Neural progenitor cell (in vitro differentiated cells): ENCODE measurements around the gene ABAT. TPM values are rescaled to one million over a fixed set of nuclear protein-coding genes. Genes with fewer than 3 reads are reported as not detected.
"Not testable (repeated sequence)": the region's sequence is repeated elsewhere in the genome, so short reads cannot be mapped to it uniquely, and the experiment has no call there.

Experiments used
- DNase-seq: peaks from one replicate; pipeline ENCODE4 v3.0.0-alpha.2; 2016; ENCODE audit warnings: low spot score
- H2AFZ ChIP-seq: fragments of 200-600 bp; sonication (generic); replicated peaks from 2 replicates; pipeline ENCODE4 v1.6.1; 2016; ENCODE audit warnings: antibody characterized with exemption
- H3F3A ChIP-seq: fragments of 200-600 bp; sonication (generic); 2 replicates; pipeline ENCODE4 v1.6.1; 2016; ENCODE audit warnings: antibody characterized with exemption, low read depth
- H3K27ac ChIP-seq: fragments of 200-600 bp; sonication (generic); 2 replicates; pipeline ENCODE4 v1.5.1; 2016; ENCODE audit warnings: mild to moderate bottlenecking
- H3K27me3 ChIP-seq: fragments of 200-600 bp; sonication (generic); 2 replicates; pipeline ENCODE4 v1.6.1; 2016; ENCODE audit warnings: mild to moderate bottlenecking, moderate library complexity
- H3K36me3 ChIP-seq: fragments of 200-600 bp; sonication (generic); 2 replicates; pipeline ENCODE4 v1.5.1; 2016
- H3K4me1 ChIP-seq: fragments of 200-600 bp; sonication (generic); 2 replicates; pipeline ENCODE4 v1.6.1; 2016; ENCODE audit warnings: mixed run types
- H3K4me2 ChIP-seq: fragments of 200-600 bp; sonication (generic); 2 replicates; pipeline ENCODE4 v1.6.1; 2016
- H3K4me3 ChIP-seq: fragments of 200-600 bp; sonication (generic); 2 replicates; pipeline ENCODE4 v1.5.1; 2016
- H3K79me2 ChIP-seq: fragments of 200-600 bp; sonication (generic); 2 replicates; pipeline ENCODE4 v1.6.1; 2016; ENCODE audit warnings: low read depth
- H3K9ac ChIP-seq: fragments of 200-600 bp; sonication (generic); 2 replicates; pipeline ENCODE4 v1.6.1; 2016
- H3K9me3 ChIP-seq: fragments of 200-600 bp; sonication (generic); 2 replicates; pipeline ENCODE4 v1.5.1; 2016; ENCODE audit warnings: low read depth
- H4K20me1 ChIP-seq: fragments of 200-600 bp; sonication (generic); 2 replicates; pipeline ENCODE4 v1.6.1; 2016; ENCODE audit warnings: low read depth
- H3K27ac Mint-ChIP-seq: 3 replicates; pipeline ENCODE4 v1.8.0; 2021; ENCODE audit warnings: mixed read lengths
- H3K27me3 Mint-ChIP-seq: 2 replicates; pipeline ENCODE4 v1.8.0; 2022; ENCODE audit warnings: low read depth, mild to moderate bottlenecking, inconsistent platforms, moderate library complexity, mixed read lengths; ENCODE audit not compliant: insufficient read depth
- H3K36me3 Mint-ChIP-seq: 3 replicates; pipeline ENCODE4 v1.8.0; 2021; ENCODE audit warnings: mixed read lengths
- H3K4me1 Mint-ChIP-seq: 3 replicates; pipeline ENCODE4 v1.8.0; 2021; ENCODE audit warnings: mixed read lengths
- H3K4me3 Mint-ChIP-seq: 3 replicates; pipeline ENCODE4 v1.8.0; 2021; ENCODE audit warnings: mild to moderate bottlenecking, moderate library complexity, mixed read lengths
- H3K9me3 Mint-ChIP-seq: 3 replicates; pipeline ENCODE4 v1.8.0; 2020; ENCODE audit warnings: mixed read lengths
- CTCF ChIP-seq: fragments of 200-600 bp; sonication (generic); IDR thresholded peaks from 2 replicates; pipeline ENCODE4 v1.5.1; 2017; ENCODE audit warnings: antibody characterized with exemption, mild to moderate bottlenecking
- EZH2 ChIP-seq: fragments of 200-600 bp; sonication (generic); IDR thresholded peaks from 2 replicates; pipeline ENCODE4 v1.6.1; 2017; ENCODE audit warnings: antibody characterized with exemption, mild to moderate bottlenecking, moderate library complexity
- EZH2phosphoT487 ChIP-seq: fragments of 200-600 bp; sonication (generic); IDR thresholded peaks from 2 replicates; pipeline ENCODE4 v1.6.1; 2017; ENCODE audit warnings: antibody characterized with exemption
- total RNA-seq: library from RNA; depleted of rRNA; stranded (reverse); fragments of >200 nt; gene quantifications from 2 replicates; pipeline ENCODE4 v1.2.3, GENCODE V29; 2015; ENCODE audit warnings: low replicate concordance

Gene ABAT
- total RNA-seq, 1 donor from 2014 or later = 7.3 TPM

- TF ChIP-seq EZH2 (no peak), CTCF (no peak), EZH2phosphoT487 (no peak)
- Mint-ChIP-seq H3K27ac (no peak overlapping the region), H3K27me3 (peaks cover 2% of the 10 kb centered on the region), H3K4me3 (no peak overlapping the region), H3K9me3 (peaks cover 2% of the 10 kb centered on the region), H3K4me1 (peaks cover 18% of the 10 kb centered on the region), H3K36me3 (peaks cover 20% of the 10 kb centered on the region)
- Histone ChIP-seq H3K4me2 (no peak overlapping the region), H2AFZ (no peak overlapping the region), H3K9ac (no peak overlapping the region), H3F3A (no peaks in the 10 kb centered on the region), H3K4me3 (no peak overlapping the region), H3K79me2 (no peaks in the 10 kb centered on the region), H3K27me3 (no peaks in the 10 kb centered on the region), H4K20me1 (no peaks in the 10 kb centered on the region), H3K4me1 (no peaks in the 10 kb centered on the region), H3K9me3 (no peaks in the 10 kb centered on the region), H3K27ac (no peak overlapping the region), H3K36me3 (no peaks in the 10 kb centered on the region)
- DNase-seq = no peak
Measured at GRCh38 chr16:8740775-8741355, 66.4 kb downstream of the ABAT start.

- DNase-seq = no peak
- Mint-ChIP-seq H3K4me1 (peaks cover 10% of the 10 kb centered on the region), H3K36me3 (peaks cover 16% of the 10 kb centered on the region), H3K27me3 (peaks cover 2% of the 10 kb centered on the region), H3K9me3 (peaks cover 2% of the 10 kb centered on the region), H3K4me3 (no peak overlapping the region), H3K27ac (peak overlapping the region; percentile 27)
- H3F3A ChIP-seq = no peaks in the 10 kb centered on the region
- no peak overlapping the region for H3K4me2 ChIP-seq
- no peak overlapping the region for H3K4me3 ChIP-seq
- H3K79me2 ChIP-seq = no peaks in the 10 kb centered on the region
- no peaks in the 10 kb centered on the region for H4K20me1 ChIP-seq
- H3K27ac ChIP-seq = no peak overlapping the region
- no peak overlapping the region for H3K9ac ChIP-seq
- H3K9me3 ChIP-seq = no peaks in the 10 kb centered on the region
- no peak overlapping the region for H2AFZ ChIP-seq
- H3K4me1 ChIP-seq = no peaks in the 10 kb centered on the region
- H3K27me3 ChIP-seq = no peaks in the 10 kb centered on the region
- TF ChIP-seq EZH2phosphoT487 = no peak
- TF ChIP-seq CTCF = no peak
- no peak for TF ChIP-seq EZH2
- no peaks in the 10 kb centered on the region for H3K36me3 ChIP-seq
Measured at GRCh38 chr16:8741636-8742035, 67.2 kb downstream of the ABAT start.

- no peak overlapping the region for H3K4me3 ChIP-seq
- H3K4me2 ChIP-seq = no peak overlapping the region
- no peak overlapping the region for H2AFZ ChIP-seq
- no peak overlapping the region for H3K9ac ChIP-seq
- no peaks in the 10 kb centered on the region for H3K79me2 ChIP-seq
- no peaks in the 10 kb centered on the region for H3K4me1 ChIP-seq
- Mint-ChIP-seq H3K27me3 (peaks cover 2% of the 10 kb centered on the region), H3K27ac (peak overlapping the region; percentile 27), H3K4me3 (no peak overlapping the region), H3K9me3 (peaks cover 2% of the 10 kb centered on the region), H3K4me1 (peaks cover 7% of the 10 kb centered on the region), H3K36me3 (peaks cover 15% of the 10 kb centered on the region)
- no peaks in the 10 kb centered on the region for H3K36me3 ChIP-seq
- H3K27ac ChIP-seq = no peak overlapping the region
- no peak for DNase-seq
- H3F3A ChIP-seq = no peaks in the 10 kb centered on the region
- no peaks in the 10 kb centered on the region for H4K20me1 ChIP-seq
- H3K9me3 ChIP-seq = no peaks in the 10 kb centered on the region
- H3K27me3 ChIP-seq = no peaks in the 10 kb centered on the region
- TF ChIP-seq EZH2phosphoT487 (no peak), EZH2 (no peak), CTCF (no peak)
Measured at GRCh38 chr16:8742068-8742467, 67.7 kb downstream of the ABAT start.

- H3K4me1 Mint-ChIP-seq, H3K4me3 Mint-ChIP-seq: not testable (repeated sequence)
Measured at GRCh38 chr16:8748944-8749343, 74.5 kb downstream of the ABAT start.

More at GRCh38 chr16:8748944-8749343, 74.5 kb downstream of the ABAT start:
- not testable (repeated sequence) for H3K27ac ChIP-seq, H2AFZ ChIP-seq, H3K27me3 Mint-ChIP-seq, DNase-seq, H4K20me1 ChIP-seq, H3K4me3 ChIP-seq, H3F3A ChIP-seq, H3K79me2 ChIP-seq, H3K4me2 ChIP-seq, H3K9me3 Mint-ChIP-seq, H3K4me1 ChIP-seq, H3K9me3 ChIP-seq, H3K36me3 ChIP-seq, H3K27ac Mint-ChIP-seq, H3K9ac ChIP-seq, H3K27me3 ChIP-seq
- H3K36me3 Mint-ChIP-seq = peaks cover 13% of the 10 kb centered on the region
